Testis (tissue), 3 donors: Measurements from ENCODE around the gene LCK. TPM values are rescaled to one million over a fixed set of nuclear protein-coding genes. Genes with fewer than 3 reads are reported as not detected.

Source experiments
- DNase-seq: peaks from one replicate; pipeline ENCODE4 v3.0.0-alpha.2; 2019
- H3K27ac ChIP-seq, 2 donors: fragments of 200-600 bp; sonication (generic); one replicate each; pipeline ENCODE4 v1.5.1; 2019
- H3K27me3 ChIP-seq: fragments of 200-600 bp; sonication (generic); one replicate; pipeline ENCODE4 v1.5.1; 2019
- H3K36me3 ChIP-seq: fragments of 200-600 bp; sonication (generic); one replicate; pipeline ENCODE4 v1.5.1; 2017; ENCODE audit warnings: low read depth; ENCODE audit errors: missing control alignments
- H3K4me1 ChIP-seq: fragments of 200-600 bp; sonication (generic); one replicate; pipeline ENCODE4 v1.5.1; 2019
- H3K4me3 ChIP-seq, 2 donors: fragments of 200-600 bp; sonication (generic); one replicate each; pipeline ENCODE4 v1.5.1; 2017 to 2019
- H3K9me3 ChIP-seq: fragments of 200-600 bp; sonication (generic); one replicate; pipeline ENCODE4 v1.5.1; 2017
- POLR2A ChIP-seq: fragments of 450-650 bp; IDR thresholded peaks from one replicate; pipeline ENCODE4 v1.6.1; 2017; ENCODE audit warnings: antibody characterized with exemption, mild to moderate bottlenecking, moderate library complexity
- WGBS, 2 donors: methylation state at CpG; one replicate each; pipeline ENCODE4 v1.1.5; 2018; 5-methylcytosine and 5-hydroxymethylcytosine counted together
- intact Hi-C: fragments of 100-400 bp; cut with DNase I; formaldehyde crosslinking; loops from one replicate; pipeline ENCODE4 v1.15.1; 2023; ENCODE audit warnings: low total_unique reads
- polyA plus RNA-seq: library from polyadenylated mRNA; stranded (reverse); fragments of 350-450 nt; fragmentation: Illumina TruSeq; extraction: RNeasy Lipid Tissue Mini Kit (QIAGEN cat#74804); gene quantifications from one replicate; pipeline ENCODE4 v1.2.3, GENCODE V29; 2014; ENCODE audit warnings: low read depth, low replicate concordance; ENCODE audit not compliant: insufficient read depth
- total RNA-seq, 2 donors: library from RNA; depleted of rRNA; stranded (reverse); fragments of >200 nt; gene quantifications; one replicate each; pipeline ENCODE4 v1.2.3, GENCODE V29; 2016
- TF ChIP-seq, protein P1 (sequence below), 3 experiments: fragments of 450-650 bp in 2 of 3; fragments of 200-600 bp in 1 of 3; sonication (generic) in 1 of 3; IDR thresholded peaks; one replicate each; pipeline ENCODE4 v1.5.1; 2016 to 2019; ENCODE audit warnings: antibody characterized with exemption in 3 of 3, mild to moderate bottlenecking in 2 of 3, moderate library complexity in 1 of 3

The LCK gene
- total and polyA plus RNA-seq, 3 donors from 2014 or later, result 0.79 to 4.3 (median 3.2) TPM

DNA sequence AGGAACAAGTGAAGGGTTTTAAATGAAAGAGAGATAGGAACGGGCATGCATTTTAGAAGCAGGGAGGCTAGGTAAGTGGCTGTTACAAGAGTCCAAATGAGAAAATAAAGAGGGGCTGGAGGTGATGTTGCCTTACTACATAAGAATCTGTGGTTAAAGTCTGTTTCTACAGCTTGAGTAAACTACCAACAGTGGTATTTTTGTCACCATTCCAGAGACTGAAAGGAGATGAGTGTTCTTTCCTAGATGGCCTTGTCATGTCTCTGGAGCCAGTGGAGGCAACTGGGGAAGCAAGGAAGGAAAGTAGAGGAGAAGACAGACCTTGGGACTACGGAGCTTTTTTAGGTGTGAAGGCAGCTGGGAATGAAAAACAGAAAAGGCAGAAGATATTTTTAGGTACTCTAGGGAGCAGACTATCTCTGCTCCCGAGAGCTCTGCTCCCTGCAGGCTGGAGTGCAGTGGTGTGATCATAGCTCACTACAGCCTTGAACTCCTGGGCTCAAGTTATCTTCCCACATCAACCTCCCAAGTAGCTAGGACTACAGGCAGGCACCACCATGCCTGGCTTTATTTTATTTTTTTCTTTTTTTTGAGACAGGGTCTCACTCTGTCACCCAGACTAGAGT is 53.0 kb downstream of the LCK start:
- 67 to 69% methylated on average over 3 of the region's 3 CpGs for WGBS, 2 donors
- Histone ChIP-seq H3K4me3 (no peak overlapping the region), H3K4me1 (peaks cover 11% of the 10 kb centered on the region), H3K27me3 (no peaks in the 10 kb centered on the region), H3K9me3 (no peaks in the 10 kb centered on the region), H3K27ac (no peak overlapping the region), H3K36me3 (peaks cover 3% of the 10 kb centered on the region)
- no peak for DNase-seq
- TF ChIP-seq, protein P1, sequence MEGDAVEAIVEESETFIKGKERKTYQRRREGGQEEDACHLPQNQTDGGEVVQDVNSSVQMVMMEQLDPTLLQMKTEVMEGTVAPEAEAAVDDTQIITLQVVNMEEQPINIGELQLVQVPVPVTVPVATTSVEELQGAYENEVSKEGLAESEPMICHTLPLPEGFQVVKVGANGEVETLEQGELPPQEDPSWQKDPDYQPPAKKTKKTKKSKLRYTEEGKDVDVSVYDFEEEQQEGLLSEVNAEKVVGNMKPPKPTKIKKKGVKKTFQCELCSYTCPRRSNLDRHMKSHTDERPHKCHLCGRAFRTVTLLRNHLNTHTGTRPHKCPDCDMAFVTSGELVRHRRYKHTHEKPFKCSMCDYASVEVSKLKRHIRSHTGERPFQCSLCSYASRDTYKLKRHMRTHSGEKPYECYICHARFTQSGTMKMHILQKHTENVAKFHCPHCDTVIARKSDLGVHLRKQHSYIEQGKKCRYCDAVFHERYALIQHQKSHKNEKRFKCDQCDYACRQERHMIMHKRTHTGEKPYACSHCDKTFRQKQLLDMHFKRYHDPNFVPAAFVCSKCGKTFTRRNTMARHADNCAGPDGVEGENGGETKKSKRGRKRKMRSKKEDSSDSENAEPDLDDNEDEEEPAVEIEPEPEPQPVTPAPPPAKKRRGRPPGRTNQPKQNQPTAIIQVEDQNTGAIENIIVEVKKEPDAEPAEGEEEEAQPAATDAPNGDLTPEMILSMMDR (IDR thresholded peaks at IDR 0.05), result no peak
- TF ChIP-seq POLR2A, result no peak
- intact Hi-C loops, result no loop called here

DNA sequence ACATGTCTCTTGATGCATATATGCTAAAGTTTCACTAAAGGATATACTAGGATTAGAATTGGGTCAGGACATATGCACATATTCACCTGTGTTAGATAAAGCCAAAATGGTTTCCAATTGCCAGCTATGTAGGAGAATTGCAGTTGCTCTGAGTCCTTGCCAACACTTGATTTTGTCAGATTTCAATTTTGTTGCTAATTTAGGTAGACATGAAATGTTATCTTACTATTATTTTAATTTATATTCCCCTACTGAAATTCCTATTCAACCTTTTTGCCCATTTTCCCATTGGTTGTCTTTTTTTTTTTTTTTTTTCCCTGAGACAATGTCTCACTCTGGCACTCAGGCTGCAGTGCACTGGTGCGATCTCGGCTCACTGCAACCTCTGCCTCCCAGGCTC is 54.2 kb downstream of the LCK start:
- no peak overlapping the region for H3K27ac ChIP-seq
- intact Hi-C loops, result no loop called here
- TF ChIP-seq POLR2A, result no peak
- TF ChIP-seq, protein P1 (IDR thresholded peaks at IDR 0.05), result no peak
- H3K27me3 ChIP-seq, result no peaks in the 10 kb centered on the region
- peaks cover 3% of the 10 kb centered on the region for H3K36me3 ChIP-seq
- no peak for DNase-seq
- H3K4me1 ChIP-seq, result peaks cover 17% of the 10 kb centered on the region
- 94 to 97% methylated on average over 2 of the region's 2 CpGs for WGBS, 2 donors
- H3K9me3 ChIP-seq, result no peaks in the 10 kb centered on the region
- H3K4me3 ChIP-seq, result no peak overlapping the region

DNA sequence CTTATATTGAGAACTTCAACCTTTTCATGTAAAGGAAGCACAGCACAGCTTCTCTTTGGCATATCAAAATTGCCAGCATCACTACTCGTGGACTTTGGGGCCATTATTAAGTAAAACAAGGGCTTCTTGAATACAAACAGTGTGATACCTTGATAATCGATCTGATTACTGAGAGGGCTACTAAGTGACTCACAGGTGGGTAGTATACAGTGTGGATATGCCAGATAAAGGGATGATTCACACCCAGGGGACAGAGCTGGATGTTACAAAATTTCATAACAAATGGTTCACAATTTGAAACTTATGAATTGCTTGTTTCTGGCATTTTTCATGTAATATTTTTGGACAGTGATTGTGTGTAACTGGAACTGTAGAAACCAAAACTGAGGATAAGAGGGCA is 56.3 kb downstream of the LCK start:
- 75% methylated on average over 2 of the region's 2 CpGs for WGBS, 2 donors
- Histone ChIP-seq H3K27ac (no peak overlapping the region), H3K4me1 (peaks cover 21% of the 10 kb centered on the region), H3K4me3 (no peak overlapping the region), H3K9me3 (no peaks in the 10 kb centered on the region), H3K27me3 (no peaks in the 10 kb centered on the region), H3K36me3 (peaks cover 3% of the 10 kb centered on the region)
- no peak for DNase-seq
- intact Hi-C loops, result no loop called here
- TF ChIP-seq, protein P1 (IDR thresholded peaks at IDR 0.05), result no peak
- no peak for TF ChIP-seq POLR2A

DNA sequence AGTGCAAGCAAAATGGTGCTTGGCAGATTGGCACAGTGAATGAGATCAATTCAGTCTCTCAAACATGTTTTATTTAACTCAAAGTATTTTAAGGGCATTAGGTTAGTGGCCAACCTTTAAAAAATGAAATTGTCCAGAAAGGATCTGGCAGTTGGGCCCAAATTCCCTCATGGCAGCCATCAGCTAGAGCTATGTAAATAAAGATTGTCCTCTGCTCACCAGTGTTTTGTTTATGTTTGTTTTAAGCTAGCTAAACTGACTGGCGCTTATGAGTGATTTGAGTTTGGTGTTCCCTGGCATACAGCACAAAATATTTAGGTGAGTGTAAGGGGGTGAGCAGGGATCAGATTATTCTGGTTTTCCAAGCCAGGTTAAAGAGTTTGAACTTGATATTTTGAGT is 58.9 kb downstream of the LCK start:
- H3K27me3 ChIP-seq, result no peaks in the 10 kb centered on the region
- H3K4me1 ChIP-seq, result peaks cover 16% of the 10 kb centered on the region
- no peak overlapping the region for H3K4me3 ChIP-seq
- TF ChIP-seq, protein P1 (IDR thresholded peaks at IDR 0.05), result no peak
- TF ChIP-seq POLR2A, result no peak
- DNase-seq, result no peak
- H3K9me3 ChIP-seq, result no peaks in the 10 kb centered on the region
- 94 to 100% methylated on average over 1 of the region's 1 CpG for WGBS, 2 donors
- no peaks in the 10 kb centered on the region for H3K36me3 ChIP-seq
- H3K27ac ChIP-seq, result no peak overlapping the region
- intact Hi-C loops, result no loop called here

DNA sequence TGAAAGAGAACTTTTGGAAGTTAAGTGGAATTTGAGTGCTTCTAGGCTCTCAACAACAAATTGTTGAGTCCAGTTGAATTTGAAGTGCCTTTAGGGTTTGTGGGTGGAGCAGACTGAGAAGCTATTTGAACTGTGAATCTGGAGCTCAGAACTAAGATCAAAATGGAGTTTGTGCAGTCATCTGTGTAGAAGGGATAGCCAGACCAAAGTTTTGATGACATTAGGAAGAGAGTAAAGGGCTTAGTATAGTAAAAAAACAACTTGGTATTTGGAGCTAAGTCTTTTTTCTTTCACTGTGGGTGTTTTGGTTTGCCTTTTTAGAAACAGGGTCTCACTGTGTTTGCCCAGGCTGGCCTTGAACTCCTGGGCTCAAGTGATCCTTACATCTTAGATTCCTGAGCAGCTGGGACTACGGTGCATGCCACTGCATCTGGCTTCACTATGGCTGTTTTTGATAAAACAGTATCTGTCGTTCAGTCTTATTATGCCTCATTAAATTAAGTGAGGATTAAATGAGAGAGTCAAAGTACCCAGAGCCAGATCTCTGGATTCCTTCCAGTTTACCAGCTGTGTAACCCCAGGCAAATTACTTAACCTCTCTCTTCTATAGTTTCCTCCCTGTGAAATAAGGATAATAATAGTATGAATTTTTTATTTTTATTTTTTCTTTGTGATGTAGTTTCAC is 60.8 kb downstream of the LCK start:
- intact Hi-C loops, result no loop called here
- H3K27me3 ChIP-seq, result no peaks in the 10 kb centered on the region
- no peaks in the 10 kb centered on the region for H3K36me3 ChIP-seq
- TF ChIP-seq POLR2A, result no peak
- TF ChIP-seq, protein P1 (IDR thresholded peaks at IDR 0.05), result no peak
- WGBS, 2 donors, result 32 to 42% methylated on average over 2 of the region's 2 CpGs
- H3K9me3 ChIP-seq, result no peaks in the 10 kb centered on the region
- H3K4me1 ChIP-seq, result peaks cover 16% of the 10 kb centered on the region
- no peak overlapping the region for H3K4me3 ChIP-seq
- DNase-seq, result no peak
- no peak overlapping the region for H3K27ac ChIP-seq
